Muscle of leg (tissue), 16 donors: Measurements from ENCODE around the gene INA. TPM values are rescaled to one million over a fixed set of nuclear protein-coding genes. Genes with fewer than 3 reads are reported as not detected.

ENCODE experiments used
- DNase-seq: peaks from one replicate; pipeline ENCODE4 v3.0.0; 2013
- H3K27ac ChIP-seq: one replicate; pipeline ENCODE4 v1.5.1; 2013; ENCODE audit warnings: mild to moderate bottlenecking, low read length, control low read depth
- H3K27me3 ChIP-seq: one replicate; pipeline ENCODE4 v1.6.1; 2013; ENCODE audit warnings: low read length; ENCODE audit not compliant: control insufficient read depth, insufficient read depth
- H3K36me3 ChIP-seq: one replicate; pipeline ENCODE4 v1.6.1; 2013; ENCODE audit warnings: low read length; ENCODE audit not compliant: control insufficient read depth, insufficient read depth
- H3K4me1 ChIP-seq: one replicate; pipeline ENCODE4 v1.6.1; 2013; ENCODE audit warnings: low read length; ENCODE audit not compliant: control insufficient read depth, insufficient read depth
- H3K4me3 ChIP-seq: one replicate; pipeline ENCODE4 v1.5.1; 2013; ENCODE audit warnings: low read length, control low read depth
- H3K9me3 ChIP-seq: replicated peaks from 2 replicates; pipeline ENCODE4 v1.6.1; 2013; ENCODE audit warnings: low read depth, low read length; ENCODE audit not compliant: control insufficient read depth
- WGBS: methylation state at CpG from one replicate; pipeline ENCODE4 v1.1.5; 2013; ENCODE audit warnings: missing lambda C conversion rate; ENCODE audit not compliant: insufficient coverage; 5-methylcytosine and 5-hydroxymethylcytosine counted together
- long read RNA-seq, 11 donors: transcript quantifications; one replicate each; lab custom pipeline, GENCODE V29; 2026
- polyA plus RNA-seq, 8 donors: library from polyadenylated mRNA; unstranded; fragments of 120-200 nt; gene quantifications; one replicate each; pipeline versions ENCODE4 v1.2.1 to v1.2.3, GENCODE V29; 2013; ENCODE audit warnings: inconsistent platforms in 1 of 8, low replicate concordance in 1 of 8; ENCODE audit not compliant: insufficient read length in 8 of 8, insufficient read depth in 1 of 8
- total RNA-seq: library from RNA; stranded (reverse); fragments of 120-200 nt; gene quantifications from one replicate; pipeline ENCODE4 v1.2.4, GENCODE V29; 2013

Gene INA
- 0.13 TPM for total RNA-seq
- under 1 TPM; 0.06 to 0.73 (median 0.22) TPM for polyA plus RNA-seq
- long read RNA-seq, donor 1: 0 reads
- long read RNA-seq, donor 2: 0 reads
- long read RNA-seq, donor 3, partial matches to known transcripts: 0 of 1 reads
- long read RNA-seq, donor 3, other reads (novel, unspliced or antisense): 0 of 1 reads
- long read RNA-seq, donor 4: 0 reads
- long read RNA-seq, donor 5: 0 reads
- long read RNA-seq, donor 6: 0 reads
- long read RNA-seq, donor 7: 0 reads
- long read RNA-seq, donor 8: 0 reads
- long read RNA-seq, donor 9: 0 reads
- long read RNA-seq, donor 10: 0 reads
- long read RNA-seq, donor 11: 0 reads

- H3K27ac ChIP-seq: no peak within 1 kb of the TSS
- H3K9me3 ChIP-seq: no peaks in the 10 kb centered on the region
- WGBS: under 1% methylated on average over 105 of the region's 105 CpGs
- no peaks in the 10 kb centered on the region for H3K36me3 ChIP-seq
- H3K4me3 ChIP-seq: no peak within 1 kb of the TSS
- peaks cover 45% of the 10 kb centered on the region for H3K27me3 ChIP-seq
- DNase-seq: peak; percentile 23
- H3K4me1 ChIP-seq: peaks cover 15% of the 10 kb centered on the region
Measured at GRCh38 chr10:103276896-103277712, at the start of gene INA. INA (plus strand) TSS chr10:103277138; CDS start chr10:103277212, 74 bp downstream.

GRCh38 chr10:103227416-103227815, 49.5 kb upstream of the INA start:
- no peak for DNase-seq
- Histone ChIP-seq H3K27ac (peak overlapping the region; percentile 75), H3K4me1 (peaks cover 29% of the 10 kb centered on the region), H3K9me3 (peaks cover 18% of the 10 kb centered on the region), H3K27me3 (no peaks in the 10 kb centered on the region), H3K4me3 (no peak overlapping the region), H3K36me3 (no peaks in the 10 kb centered on the region)
- no CpG with 5 or more reads among the region's 1 CpG for WGBS

DNA sequence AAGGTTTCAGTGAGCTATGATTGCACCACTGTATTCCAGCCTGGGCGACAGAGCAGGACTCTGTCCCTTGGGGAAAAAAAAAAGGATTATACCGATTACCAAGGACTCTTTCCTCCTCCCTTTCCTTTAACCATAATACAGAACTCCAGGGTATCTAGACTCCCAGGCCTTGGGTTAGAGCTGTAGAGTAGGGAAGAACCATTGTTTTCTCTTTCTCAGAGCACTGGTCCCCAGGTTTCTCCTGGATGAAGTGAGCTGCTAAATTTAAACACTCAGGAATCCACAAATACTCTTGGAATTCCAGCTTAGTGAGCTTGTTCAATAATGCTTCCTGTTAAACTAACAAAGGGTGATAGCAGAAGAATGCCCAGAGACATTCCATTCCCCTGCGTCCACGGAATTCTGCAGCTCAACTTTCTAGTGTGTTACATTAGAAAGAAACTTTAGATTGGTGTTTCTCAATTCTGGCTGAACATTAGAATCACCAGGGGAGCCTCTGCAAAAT, 45.8 kb upstream of the INA start:
- no CpG with 5 or more reads among the region's 4 CpGs for WGBS
- peaks cover 29% of the 10 kb centered on the region for H3K4me1 ChIP-seq
- H3K27me3 ChIP-seq: no peaks in the 10 kb centered on the region
- no peaks in the 10 kb centered on the region for H3K36me3 ChIP-seq
- H3K27ac ChIP-seq: peak overlapping the region; percentile 62
- peak; percentile 19 for DNase-seq
- no peak overlapping the region for H3K4me3 ChIP-seq
- no peaks in the 10 kb centered on the region for H3K9me3 ChIP-seq

GRCh38 chr10:103232131-103232673, 44.7 kb upstream of the INA start:
- H3K4me3 ChIP-seq: no peak overlapping the region
- no peak overlapping the region for H3K27ac ChIP-seq
- H3K27me3 ChIP-seq: no peaks in the 10 kb centered on the region
- 80% methylated on average over 1 of the region's 3 CpGs for WGBS
- no peak for DNase-seq
- H3K9me3 ChIP-seq: no peaks in the 10 kb centered on the region
- H3K4me1 ChIP-seq: peaks cover 21% of the 10 kb centered on the region
- no peaks in the 10 kb centered on the region for H3K36me3 ChIP-seq

DNA sequence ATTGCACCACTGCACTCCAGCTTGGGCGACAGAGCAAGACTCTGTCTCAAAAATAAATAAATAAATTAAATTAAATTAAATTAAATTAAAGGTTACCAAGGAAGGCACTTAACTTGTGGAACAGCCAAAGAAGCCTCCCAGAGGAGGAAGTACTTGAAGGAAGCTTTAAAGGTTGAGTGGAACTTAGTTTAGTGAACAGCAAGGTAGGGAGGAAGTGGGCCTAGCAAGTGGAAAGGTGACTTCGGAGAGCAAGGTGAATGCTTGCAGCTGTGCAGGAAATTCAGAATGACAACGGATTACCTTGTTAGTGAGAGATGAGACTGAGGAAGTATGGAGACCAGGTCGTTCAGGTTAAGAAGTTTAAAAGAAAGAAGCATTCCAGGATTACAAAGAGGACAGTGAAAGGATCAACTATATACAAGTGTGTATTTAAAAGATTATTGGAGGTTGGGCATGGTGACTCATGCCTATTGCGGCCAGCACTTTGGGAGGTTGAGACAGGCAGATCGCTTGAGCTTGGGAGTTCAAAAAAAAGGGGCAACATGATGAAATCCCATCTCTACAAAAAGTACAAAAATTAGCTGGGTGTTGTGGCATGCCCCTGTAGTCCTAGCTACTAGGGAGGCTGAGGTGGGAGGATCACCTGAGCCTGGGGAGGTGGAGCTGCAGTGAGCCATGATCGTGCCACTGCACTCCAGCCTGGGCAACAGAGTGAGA, 44.0 kb upstream of the INA start:
- no peaks in the 10 kb centered on the region for H3K27me3 ChIP-seq
- DNase-seq: no peak
- H3K4me3 ChIP-seq: no peak overlapping the region
- H3K9me3 ChIP-seq: no peaks in the 10 kb centered on the region
- H3K4me1 ChIP-seq: peaks cover 19% of the 10 kb centered on the region
- WGBS: 74% methylated on average over 4 of the region's 7 CpGs
- H3K36me3 ChIP-seq: no peaks in the 10 kb centered on the region
- no peak overlapping the region for H3K27ac ChIP-seq

DNA sequence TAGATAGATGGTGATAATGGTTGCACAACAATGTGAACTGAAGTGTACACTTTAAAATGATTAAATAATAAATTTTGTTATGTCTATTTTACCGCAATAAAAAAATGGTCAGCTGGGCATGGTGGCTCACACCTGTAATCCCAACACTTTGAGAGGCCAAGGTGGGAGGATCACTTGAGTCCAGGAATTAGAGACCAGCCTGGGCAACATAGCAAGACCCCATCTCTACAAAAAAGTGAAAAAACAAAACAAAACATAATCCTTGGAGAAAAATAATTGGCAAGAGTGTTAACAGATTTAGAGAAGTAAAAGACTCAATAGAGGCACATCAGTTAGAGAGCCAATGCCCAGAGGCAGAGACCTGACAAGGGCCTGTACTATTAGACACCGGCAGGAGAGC, 41.2 kb upstream of the INA start:
- Histone ChIP-seq H3K36me3 (no peaks in the 10 kb centered on the region), H3K27ac (no peak overlapping the region), H3K4me1 (peaks cover 8% of the 10 kb centered on the region), H3K27me3 (no peaks in the 10 kb centered on the region), H3K4me3 (no peak overlapping the region), H3K9me3 (no peaks in the 10 kb centered on the region)
- no CpG with 5 or more reads among the region's 2 CpGs for WGBS
- DNase-seq: no peak

DNA sequence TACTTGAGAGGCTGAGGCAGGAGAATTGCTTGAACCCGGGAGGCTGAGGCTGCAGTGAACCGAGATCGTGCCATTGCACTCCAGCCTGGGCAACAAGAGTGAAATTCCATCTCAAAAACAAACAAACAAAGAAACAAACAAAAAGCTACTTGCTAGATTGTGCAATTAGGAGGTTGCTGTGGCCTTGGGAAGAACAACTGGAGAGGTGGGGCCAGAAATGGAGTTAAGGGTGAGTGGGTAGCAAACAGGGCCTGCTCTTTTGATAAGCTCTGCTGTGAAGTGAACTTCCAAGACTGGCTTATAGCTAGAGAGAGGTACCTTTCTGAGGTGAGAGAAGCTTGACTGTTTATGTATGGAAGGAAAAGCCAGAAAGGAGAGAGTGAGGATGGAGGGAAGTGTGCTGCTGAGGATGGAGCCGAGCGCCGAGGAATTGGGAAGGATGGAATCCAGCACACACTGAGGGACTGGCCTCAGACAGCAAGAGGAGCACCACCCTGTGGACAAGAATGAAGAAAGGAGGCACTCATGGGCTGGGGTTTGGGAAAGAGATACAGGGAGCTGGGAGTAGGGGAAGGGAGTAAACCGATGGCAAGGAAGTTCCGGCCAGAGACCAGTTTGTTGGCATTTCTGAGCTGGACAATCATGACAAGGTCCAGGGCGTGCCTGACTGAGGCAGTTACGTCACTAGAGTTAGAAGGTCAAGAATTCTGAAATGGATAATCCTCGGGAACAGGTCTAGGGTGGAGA, 38.3 kb upstream of the INA start:
- Histone ChIP-seq H3K36me3 (no peaks in the 10 kb centered on the region), H3K27me3 (no peaks in the 10 kb centered on the region), H3K9me3 (no peaks in the 10 kb centered on the region), H3K27ac (no peak overlapping the region), H3K4me3 (no peak overlapping the region), H3K4me1 (no peaks in the 10 kb centered on the region)
- WGBS: 45% methylated on average over 6 of the region's 11 CpGs
- DNase-seq: peak; percentile 23

DNA sequence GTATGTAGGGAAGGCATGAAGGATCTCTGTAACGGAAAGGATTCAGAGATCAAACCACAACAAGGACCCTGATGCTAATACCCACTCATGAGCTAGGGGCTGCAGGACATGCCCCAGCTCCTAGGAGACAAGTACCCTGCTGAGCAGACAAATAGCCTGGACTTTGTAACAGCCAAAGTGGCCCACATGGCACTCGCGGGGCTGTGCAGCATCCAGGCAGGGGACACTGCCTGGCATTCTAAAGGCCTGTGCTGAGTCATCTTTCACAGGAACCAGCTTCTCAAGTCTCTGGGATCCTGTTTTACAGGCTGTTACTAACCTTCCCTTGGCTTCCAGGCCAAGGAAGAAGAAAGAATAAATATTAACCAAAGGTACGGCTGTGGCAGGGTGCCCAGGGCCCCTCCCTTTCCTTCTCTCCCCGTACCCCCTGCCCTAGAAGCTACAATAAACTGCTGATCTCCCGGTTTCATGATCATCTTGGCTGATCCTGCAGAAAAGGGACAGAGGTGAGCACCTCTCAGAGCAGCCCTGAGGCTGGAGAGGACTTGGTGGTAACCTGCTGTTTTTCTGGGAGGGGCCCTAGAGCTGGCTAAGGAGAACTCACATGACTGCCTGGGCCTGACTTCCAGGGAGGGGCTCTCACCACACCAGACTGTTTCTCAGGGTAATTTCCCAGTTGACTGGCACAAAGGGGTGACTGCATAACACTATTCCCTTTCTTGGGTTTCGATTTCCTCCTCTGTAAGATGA, 35.5 kb upstream of the INA start:
- no peaks in the 10 kb centered on the region for H3K27me3 ChIP-seq
- 67% methylated on average over 3 of the region's 7 CpGs for WGBS
- no peaks in the 10 kb centered on the region for H3K4me1 ChIP-seq
- no peaks in the 10 kb centered on the region for H3K36me3 ChIP-seq
- H3K9me3 ChIP-seq: no peaks in the 10 kb centered on the region
- H3K27ac ChIP-seq: no peak overlapping the region
- H3K4me3 ChIP-seq: no peak overlapping the region
- DNase-seq: peak; percentile 14
